Ishikawa (cell line): ENCODE data around the gene ARID5B.

Experiments
- CEBPB ChIP-seq: IDR thresholded peaks from 2 replicates; pipeline ENCODE4 v1.6.1; 2012
- CREB1 ChIP-seq: IDR thresholded peaks from 2 replicates; pipeline ENCODE4 v1.6.1; 2012; ENCODE audit warnings: low read depth
- EGR1 ChIP-seq: IDR thresholded peaks from 2 replicates; pipeline ENCODE4 v1.6.1; 2012
- EP300 ChIP-seq: IDR thresholded peaks from 2 replicates; pipeline ENCODE4 v1.6.1; 2012; ENCODE audit warnings: borderline replicate concordance
- FOXM1 ChIP-seq: IDR thresholded peaks from 2 replicates; pipeline ENCODE4 v1.6.1; 2012; ENCODE audit warnings: low read depth, borderline replicate concordance
- NFIC ChIP-seq: IDR thresholded peaks from 2 replicates; pipeline ENCODE4 v1.6.1; 2012
- RAD21 ChIP-seq: IDR thresholded peaks from 2 replicates; pipeline ENCODE4 v1.6.1; 2012; ENCODE audit warnings: low read depth
- TAF1 ChIP-seq: IDR thresholded peaks from 2 replicates; pipeline ENCODE4 v1.6.1; 2012; ENCODE audit warnings: low read depth, mild to moderate bottlenecking
- TCF12 ChIP-seq: IDR thresholded peaks from 2 replicates; pipeline ENCODE4 v1.6.1; 2012; ENCODE audit warnings: low read depth
- TEAD4 ChIP-seq: IDR thresholded peaks from 2 replicates; pipeline ENCODE4 v1.6.1; 2012
- YY1 ChIP-seq: IDR thresholded peaks from 2 replicates; pipeline ENCODE4 v1.6.1; 2012; ENCODE audit warnings: low read depth
- ZBTB7A ChIP-seq: IDR thresholded peaks from 2 replicates; pipeline ENCODE4 v1.6.1; 2012; ENCODE audit warnings: low read depth
- TF ChIP-seq, protein P1 (sequence below): IDR thresholded peaks from 2 replicates; pipeline ENCODE4 v1.6.1; 2012
- TF ChIP-seq, protein P2 (sequence below): IDR thresholded peaks from 2 replicates; pipeline ENCODE4 v1.6.1; 2012; ENCODE audit warnings: low read depth, mild to moderate bottlenecking
- TF ChIP-seq, protein P3 (sequence below): IDR thresholded peaks from 2 replicates; pipeline ENCODE4 v1.6.1; 2012

Gene ARID5B

DNA sequence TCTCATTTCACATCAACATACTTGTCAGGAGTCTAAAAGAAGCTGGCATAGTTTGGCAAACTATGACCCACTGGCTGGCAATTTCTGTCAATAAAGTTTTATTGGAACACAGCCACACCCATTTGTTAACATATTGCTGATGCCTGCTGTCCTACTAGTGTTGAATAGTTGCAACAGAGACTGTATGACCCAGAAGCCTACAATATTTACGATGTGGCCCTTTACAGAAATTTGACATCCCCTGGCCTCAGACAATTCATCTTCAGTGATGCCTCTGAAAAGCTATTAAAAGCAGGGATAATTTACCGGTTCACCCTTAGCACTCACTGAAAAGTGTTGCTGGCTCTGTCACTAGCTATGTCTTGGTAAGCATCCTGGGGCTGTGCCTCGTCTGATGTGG lies 155.2 kb downstream of the ARID5B start:
- no peak for TF ChIP-seq CREB1
- TF ChIP-seq TCF12: no peak
- no peak for TF ChIP-seq FOXM1
- TF ChIP-seq TEAD4: no peak
- TF ChIP-seq YY1: no peak
- TF ChIP-seq RAD21: no peak
- TF ChIP-seq, protein P1, sequence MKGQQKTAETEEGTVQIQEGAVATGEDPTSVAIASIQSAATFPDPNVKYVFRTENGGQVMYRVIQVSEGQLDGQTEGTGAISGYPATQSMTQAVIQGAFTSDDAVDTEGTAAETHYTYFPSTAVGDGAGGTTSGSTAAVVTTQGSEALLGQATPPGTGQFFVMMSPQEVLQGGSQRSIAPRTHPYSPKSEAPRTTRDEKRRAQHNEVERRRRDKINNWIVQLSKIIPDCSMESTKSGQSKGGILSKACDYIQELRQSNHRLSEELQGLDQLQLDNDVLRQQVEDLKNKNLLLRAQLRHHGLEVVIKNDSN: no peak
- TF ChIP-seq CEBPB: no peak
- no peak for TF ChIP-seq EP300
- no peak for TF ChIP-seq ZBTB7A
- TF ChIP-seq TAF1: no peak
- TF ChIP-seq NFIC: no peak
- TF ChIP-seq EGR1: no peak
- TF ChIP-seq, protein P2, sequence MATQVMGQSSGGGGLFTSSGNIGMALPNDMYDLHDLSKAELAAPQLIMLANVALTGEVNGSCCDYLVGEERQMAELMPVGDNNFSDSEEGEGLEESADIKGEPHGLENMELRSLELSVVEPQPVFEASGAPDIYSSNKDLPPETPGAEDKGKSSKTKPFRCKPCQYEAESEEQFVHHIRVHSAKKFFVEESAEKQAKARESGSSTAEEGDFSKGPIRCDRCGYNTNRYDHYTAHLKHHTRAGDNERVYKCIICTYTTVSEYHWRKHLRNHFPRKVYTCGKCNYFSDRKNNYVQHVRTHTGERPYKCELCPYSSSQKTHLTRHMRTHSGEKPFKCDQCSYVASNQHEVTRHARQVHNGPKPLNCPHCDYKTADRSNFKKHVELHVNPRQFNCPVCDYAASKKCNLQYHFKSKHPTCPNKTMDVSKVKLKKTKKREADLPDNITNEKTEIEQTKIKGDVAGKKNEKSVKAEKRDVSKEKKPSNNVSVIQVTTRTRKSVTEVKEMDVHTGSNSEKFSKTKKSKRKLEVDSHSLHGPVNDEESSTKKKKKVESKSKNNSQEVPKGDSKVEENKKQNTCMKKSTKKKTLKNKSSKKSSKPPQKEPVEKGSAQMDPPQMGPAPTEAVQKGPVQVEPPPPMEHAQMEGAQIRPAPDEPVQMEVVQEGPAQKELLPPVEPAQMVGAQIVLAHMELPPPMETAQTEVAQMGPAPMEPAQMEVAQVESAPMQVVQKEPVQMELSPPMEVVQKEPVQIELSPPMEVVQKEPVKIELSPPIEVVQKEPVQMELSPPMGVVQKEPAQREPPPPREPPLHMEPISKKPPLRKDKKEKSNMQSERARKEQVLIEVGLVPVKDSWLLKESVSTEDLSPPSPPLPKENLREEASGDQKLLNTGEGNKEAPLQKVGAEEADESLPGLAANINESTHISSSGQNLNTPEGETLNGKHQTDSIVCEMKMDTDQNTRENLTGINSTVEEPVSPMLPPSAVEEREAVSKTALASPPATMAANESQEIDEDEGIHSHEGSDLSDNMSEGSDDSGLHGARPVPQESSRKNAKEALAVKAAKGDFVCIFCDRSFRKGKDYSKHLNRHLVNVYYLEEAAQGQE: no peak
- TF ChIP-seq, protein P3, sequence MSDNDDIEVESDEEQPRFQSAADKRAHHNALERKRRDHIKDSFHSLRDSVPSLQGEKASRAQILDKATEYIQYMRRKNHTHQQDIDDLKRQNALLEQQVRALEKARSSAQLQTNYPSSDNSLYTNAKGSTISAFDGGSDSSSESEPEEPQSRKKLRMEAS: no peak

DNA sequence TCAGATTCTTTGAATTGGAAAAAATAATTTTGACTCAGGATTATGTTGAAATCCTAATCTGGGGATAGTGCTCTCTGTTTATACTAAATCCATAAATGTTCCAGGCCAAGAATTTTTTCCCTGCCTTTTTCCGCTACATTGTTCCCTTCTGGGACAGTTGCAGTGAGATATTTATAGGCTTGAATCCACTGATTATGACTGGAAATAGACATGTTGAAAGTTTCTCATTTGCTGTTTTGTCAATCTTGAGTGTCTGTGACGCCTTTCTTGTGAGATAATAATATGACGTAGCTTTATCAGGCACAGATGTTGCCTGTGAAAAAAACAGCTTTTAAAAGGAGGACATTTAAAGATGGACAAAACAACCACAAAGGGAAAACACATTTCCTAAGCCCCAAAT lies 155.9 kb downstream of the ARID5B start:
- no peak for TF ChIP-seq TEAD4
- TF ChIP-seq CEBPB: no peak
- TF ChIP-seq EGR1: no peak
- TF ChIP-seq YY1: no peak
- no peak for TF ChIP-seq TCF12
- TF ChIP-seq, protein P1: no peak
- TF ChIP-seq TAF1: no peak
- no peak for TF ChIP-seq RAD21
- TF ChIP-seq, protein P2: no peak
- no peak for TF ChIP-seq FOXM1
- TF ChIP-seq CREB1: no peak
- TF ChIP-seq, protein P3: no peak
- no peak for TF ChIP-seq ZBTB7A
- TF ChIP-seq EP300: no peak
- TF ChIP-seq NFIC: no peak

DNA sequence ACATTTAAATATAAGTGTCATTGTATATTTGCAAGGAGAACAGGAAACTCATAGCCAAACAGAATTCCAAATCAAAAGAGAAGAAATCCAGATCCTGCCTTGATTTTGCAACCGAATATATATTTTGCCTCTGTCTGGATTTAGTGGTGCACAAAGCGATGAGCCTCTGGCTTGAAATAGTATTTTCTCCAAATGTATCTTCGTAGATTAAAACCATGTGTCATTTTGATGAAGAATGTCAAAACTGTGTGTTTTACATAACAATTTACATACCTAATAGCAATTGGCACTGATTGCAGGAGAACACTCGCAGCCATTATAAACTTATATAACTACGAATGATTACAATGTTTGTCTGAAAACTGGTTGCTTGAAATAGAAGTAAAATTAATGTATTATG lies 156.4 kb downstream of the ARID5B start:
- TF ChIP-seq TEAD4 (no peak), CREB1 (no peak), ZBTB7A (no peak), YY1 (no peak), TCF12 (no peak), NFIC (no peak), TAF1 (no peak)

DNA sequence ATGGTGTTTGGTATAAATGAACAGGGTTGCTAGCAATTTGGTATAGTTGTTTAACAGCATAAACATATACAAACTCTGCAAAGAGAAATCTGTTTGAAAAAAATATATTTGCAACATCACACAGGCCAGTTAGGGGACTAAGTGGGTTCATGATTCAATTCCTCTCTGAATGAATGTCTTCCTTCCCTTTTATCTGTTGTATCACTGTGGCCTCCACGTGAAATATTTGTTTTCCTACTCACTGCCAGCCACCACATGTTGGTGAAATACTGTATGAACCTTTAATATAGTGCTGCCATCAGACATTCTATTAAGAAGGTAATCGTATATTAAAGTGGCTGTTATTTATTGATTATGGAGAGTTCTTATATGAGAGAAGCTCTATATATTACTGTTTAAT lies 157.0 kb downstream of the ARID5B start:
- TF ChIP-seq FOXM1: no peak
- no peak for TF ChIP-seq ZBTB7A
- no peak for TF ChIP-seq RAD21
- TF ChIP-seq NFIC: no peak
- TF ChIP-seq, protein P2: no peak
- TF ChIP-seq TCF12: no peak
- TF ChIP-seq TAF1: no peak
- TF ChIP-seq, protein P3: no peak
- no peak for TF ChIP-seq EGR1
- TF ChIP-seq TEAD4: no peak
- TF ChIP-seq, protein P1: no peak
- TF ChIP-seq CEBPB: no peak
